Stimulated activated memory B cell treated with anti-CD40 and anti-IgM and Interleukin-4, amounts not matched to agents 10 μg/mL and 1 μg/mL and 100 μg/mL, for 72 hours (primary cell): ENCODE data around the gene CDS1.
"Not testable (repeated sequence)": the region's sequence is repeated elsewhere in the genome, so short reads cannot be mapped to it uniquely, and the experiment has no call there.

Source experiments
- ATAC-seq: fragments of 150-1000 bp; cut with Tn5 transposase; 2 replicates; pipeline ENCODE4 v1.10.0; 2021
- H3K27ac Mint-ChIP-seq: one replicate; pipeline ENCODE4 v1.8.0; 2022; ENCODE audit warnings: mild to moderate bottlenecking, mixed read lengths
- H3K27me3 Mint-ChIP-seq: one replicate; pipeline ENCODE4 v1.8.0; 2022; ENCODE audit warnings: mixed read lengths
- H3K36me3 Mint-ChIP-seq: one replicate; pipeline ENCODE4 v1.8.0; 2022; ENCODE audit warnings: mixed read lengths
- H3K4me1 Mint-ChIP-seq: one replicate; pipeline ENCODE4 v1.8.0; 2022; ENCODE audit warnings: mixed read lengths
- H3K4me3 Mint-ChIP-seq: one replicate; pipeline ENCODE4 v1.8.0; 2022; ENCODE audit warnings: mild to moderate bottlenecking, moderate library complexity, mixed read lengths
- H3K9me3 Mint-ChIP-seq: one replicate; pipeline ENCODE4 v1.8.0; 2022; ENCODE audit warnings: mixed read lengths

CDS1 gene

DNA sequence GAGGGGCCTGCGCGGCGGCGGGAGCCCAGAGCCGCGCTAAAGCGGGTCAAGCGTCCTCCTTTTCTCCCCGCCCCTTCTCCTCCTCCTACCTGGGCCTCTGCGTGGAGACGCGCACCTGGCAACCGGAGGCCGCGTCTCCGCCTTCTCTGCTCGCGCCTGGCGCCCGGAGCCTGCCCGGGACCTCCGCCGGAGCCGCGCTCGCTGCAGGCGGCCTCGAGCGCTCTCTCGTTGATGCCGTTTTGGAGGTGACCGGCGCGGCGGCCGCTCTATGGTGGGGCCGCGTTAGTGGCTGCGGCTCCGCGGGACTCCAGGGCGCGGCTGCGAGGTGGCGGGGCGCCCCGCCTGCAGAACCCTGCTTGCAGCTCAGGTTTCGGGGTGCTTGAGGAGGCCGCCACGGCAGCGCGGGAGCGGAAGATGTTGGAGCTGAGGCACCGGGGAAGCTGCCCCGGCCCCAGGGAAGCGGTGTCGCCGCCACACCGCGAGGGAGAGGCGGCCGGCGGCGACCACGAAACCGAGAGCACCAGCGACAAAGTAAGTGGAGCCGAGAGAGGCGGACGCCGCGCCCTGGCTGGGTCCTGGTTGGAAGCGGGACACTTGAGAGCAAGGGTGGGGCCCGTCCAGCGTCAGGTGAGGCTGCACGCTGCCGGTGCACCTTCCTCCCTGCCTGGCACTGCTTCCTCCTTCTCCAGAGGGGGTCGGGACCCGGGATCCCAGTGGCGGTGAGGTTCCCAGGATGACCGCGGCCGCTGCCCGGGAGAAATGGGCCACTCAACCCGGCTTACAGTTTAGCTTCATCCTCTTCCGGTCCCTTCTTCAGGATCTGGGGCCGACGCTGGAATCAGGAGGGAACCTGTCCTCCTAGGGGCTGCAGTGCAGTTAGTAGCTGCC is at the start of gene CDS1:
CDS1 (plus strand) TSS at position 140 of the 888 bp plus-strand sequence; CDS start at position 415, 275 bp downstream.
- Mint-ChIP-seq H3K4me3 (peak within 1 kb of the TSS; percentile 78), H3K4me1 (peaks cover 16% of the 10 kb centered on the region), H3K27me3 (peaks cover 72% of the 10 kb centered on the region)

DNA sequence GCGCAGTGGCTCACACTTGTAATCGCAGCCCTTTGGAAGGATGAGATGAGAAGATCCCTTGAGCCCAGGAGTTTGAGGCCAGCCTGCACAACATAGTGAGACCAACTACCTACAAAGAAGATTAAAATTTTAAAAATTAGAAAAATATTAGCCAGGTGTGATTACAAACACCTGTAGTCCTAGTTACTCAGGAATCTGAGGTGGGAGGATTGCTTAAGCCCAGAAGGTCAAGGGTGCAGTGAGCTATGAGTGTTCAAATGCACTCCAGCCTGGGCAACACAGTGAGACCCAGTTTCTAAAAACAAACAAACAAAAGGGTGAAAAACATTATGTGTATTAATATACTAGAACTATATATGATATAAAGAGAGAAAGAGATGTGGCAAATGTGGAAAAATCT is 47.0 kb upstream of the CDS1 start:
- no peak for ATAC-seq
- Mint-ChIP-seq H3K36me3 (no peaks in the 10 kb centered on the region), H3K4me3 (no peak overlapping the region), H3K27me3 (peaks cover 22% of the 10 kb centered on the region), H3K27ac (no peak overlapping the region), H3K9me3 (peaks cover 11% of the 10 kb centered on the region), H3K4me1 (no peaks in the 10 kb centered on the region)

More for the DNA sequence above, at the start of gene CDS1:
- H3K27ac Mint-ChIP-seq, result no peak within 1 kb of the TSS
- ATAC-seq, result peak; percentile 75
- H3K9me3 Mint-ChIP-seq, result peaks cover 8% of the 10 kb centered on the region
- no peaks in the 10 kb centered on the region for H3K36me3 Mint-ChIP-seq

DNA sequence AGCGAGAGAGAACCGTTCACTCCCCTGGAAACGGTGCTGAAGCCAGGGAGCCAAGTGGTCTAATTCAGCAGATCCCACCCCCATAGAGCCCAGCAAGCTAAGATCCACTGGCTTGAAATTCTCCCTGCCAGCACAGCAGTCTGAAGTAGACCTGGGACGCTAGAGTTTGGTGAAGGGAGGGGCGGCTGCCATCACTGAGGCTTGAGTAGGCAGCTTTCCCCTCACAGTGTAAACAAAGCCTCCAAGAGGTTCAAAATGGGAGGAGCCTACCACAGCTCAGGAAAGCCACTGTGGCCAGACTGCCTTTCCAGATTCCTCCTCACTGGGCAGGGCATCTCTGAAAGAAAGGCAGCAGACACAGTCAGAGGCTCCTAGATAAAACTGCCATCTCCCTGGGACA is 37.8 kb upstream of the CDS1 start:
- no peak for ATAC-seq
- Mint-ChIP-seq H3K4me1 (no peaks in the 10 kb centered on the region), H3K27ac (no peak overlapping the region), H3K27me3 (peaks cover 10% of the 10 kb centered on the region), H3K4me3 (no peak overlapping the region), H3K9me3 (no peaks in the 10 kb centered on the region), H3K36me3 (no peaks in the 10 kb centered on the region)

DNA sequence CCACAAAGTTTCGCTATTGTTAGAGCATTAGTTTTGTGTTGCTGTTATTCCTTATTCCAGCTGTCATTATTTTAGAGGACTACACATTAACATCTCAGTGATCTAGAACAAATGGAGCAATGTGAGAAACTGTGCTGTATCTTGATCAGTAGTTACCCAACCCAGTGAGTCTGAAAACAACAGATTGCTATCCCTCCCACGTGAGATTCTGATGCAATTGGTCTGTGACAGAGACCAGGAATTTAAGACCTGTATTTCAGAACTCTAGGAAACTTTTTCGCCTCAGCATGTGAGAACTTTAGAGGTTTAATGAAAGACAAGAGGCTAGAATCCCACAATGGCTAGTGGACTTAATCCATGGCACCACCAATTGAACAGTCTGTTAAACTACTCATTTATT is 35.7 kb upstream of the CDS1 start:
- Mint-ChIP-seq H3K4me1 (no peaks in the 10 kb centered on the region), H3K9me3 (no peaks in the 10 kb centered on the region), H3K4me3 (no peak overlapping the region), H3K27ac (no peak overlapping the region), H3K27me3 (peaks cover 10% of the 10 kb centered on the region), H3K36me3 (no peaks in the 10 kb centered on the region)
- no peak for ATAC-seq

DNA sequence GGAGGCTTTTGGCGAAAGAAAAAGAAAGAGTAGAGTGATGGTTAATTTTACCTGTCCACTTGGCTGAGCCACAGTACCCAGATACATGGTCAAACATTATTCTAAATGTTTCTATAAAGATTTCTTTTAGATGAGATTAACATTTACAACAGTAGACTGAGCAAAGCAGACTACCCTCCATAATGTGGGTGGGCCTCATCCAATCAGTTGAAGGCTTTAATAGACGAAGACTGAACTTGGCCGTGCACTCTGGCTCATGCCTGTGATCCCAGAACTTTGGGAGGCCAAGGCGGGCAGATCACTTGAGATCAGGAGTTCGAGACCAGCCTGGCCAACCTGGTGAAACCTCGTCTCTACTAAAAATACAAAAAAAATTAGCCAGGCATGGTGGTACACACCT is 33.7 kb upstream of the CDS1 start:
- H3K4me1 Mint-ChIP-seq, result not testable (repeated sequence)

DNA sequence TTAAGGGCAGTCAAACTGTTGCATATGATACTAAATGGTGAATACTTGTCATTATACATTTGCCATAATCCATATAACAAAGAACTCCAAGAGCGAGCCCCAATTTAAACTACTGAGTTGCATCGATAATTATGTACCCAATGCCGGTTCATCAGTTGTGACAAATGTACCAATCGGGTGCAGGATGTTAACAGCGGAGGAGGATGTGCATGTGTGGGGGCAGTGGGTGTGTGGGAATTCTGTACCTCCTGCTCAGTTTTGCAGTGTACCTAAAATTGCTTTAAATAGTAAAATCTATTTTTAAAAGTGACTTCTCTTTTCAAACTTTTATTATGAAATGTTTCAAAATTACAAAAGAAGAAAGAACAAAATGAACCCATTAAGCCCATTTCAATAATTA is 20.8 kb upstream of the CDS1 start:
- Mint-ChIP-seq H3K36me3 (no peaks in the 10 kb centered on the region), H3K9me3 (peaks cover 3% of the 10 kb centered on the region), H3K4me1 (no peaks in the 10 kb centered on the region), H3K4me3 (no peak overlapping the region), H3K27me3 (no peaks in the 10 kb centered on the region), H3K27ac (no peak overlapping the region)
- no peak for ATAC-seq

More for the DNA sequence above, 33.7 kb upstream of the CDS1 start:
- H3K36me3 Mint-ChIP-seq, H3K27me3 Mint-ChIP-seq, ATAC-seq, H3K9me3 Mint-ChIP-seq, H3K27ac Mint-ChIP-seq, H3K4me3 Mint-ChIP-seq: not testable (repeated sequence)

DNA sequence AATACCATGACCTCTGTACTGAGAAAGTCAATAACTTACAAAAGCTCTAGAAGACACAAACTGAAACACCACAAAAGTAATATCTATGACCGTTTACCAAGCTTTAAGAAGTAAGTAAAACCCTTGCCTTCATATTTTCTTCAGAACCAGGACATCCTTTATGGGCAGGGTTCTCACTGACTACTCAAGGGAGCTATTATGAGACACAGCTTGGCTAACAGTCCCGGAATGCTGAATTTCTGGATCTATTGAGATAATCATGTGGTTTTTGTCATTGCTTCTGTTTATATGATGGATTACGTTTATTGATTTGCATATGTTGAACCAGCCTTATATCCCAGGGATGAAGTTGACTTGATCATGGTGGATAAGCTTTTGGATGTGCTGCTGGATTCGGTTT is 19.9 kb upstream of the CDS1 start:
- no peak for ATAC-seq
- Mint-ChIP-seq H3K4me1 (no peaks in the 10 kb centered on the region), H3K36me3 (no peaks in the 10 kb centered on the region), H3K27me3 (no peaks in the 10 kb centered on the region), H3K4me3 (no peak overlapping the region), H3K9me3 (peaks cover 3% of the 10 kb centered on the region), H3K27ac (no peak overlapping the region)

DNA sequence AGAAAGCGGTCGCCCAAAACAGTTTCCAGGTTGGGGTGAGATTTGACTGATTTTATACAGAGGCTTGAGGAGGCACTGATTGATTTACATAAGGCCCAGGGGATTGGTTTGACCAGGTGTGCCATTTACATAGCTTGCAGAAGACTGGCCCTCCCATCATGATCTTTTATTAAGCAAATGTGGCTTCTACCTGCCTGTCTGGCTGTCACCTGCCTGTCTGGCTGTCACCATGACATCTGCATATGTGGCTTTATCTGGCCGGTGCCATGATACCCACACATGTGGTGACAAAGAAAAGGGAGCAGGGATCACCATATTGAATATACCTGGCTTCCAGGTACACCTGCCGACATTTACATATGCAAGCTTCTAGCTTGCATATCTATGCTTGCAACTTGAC is 17.0 kb upstream of the CDS1 start:
- no peak overlapping the region for H3K27ac Mint-ChIP-seq
- no peak for ATAC-seq
- no peak overlapping the region for H3K4me3 Mint-ChIP-seq
- H3K36me3 Mint-ChIP-seq, result no peaks in the 10 kb centered on the region
- peaks cover 7% of the 10 kb centered on the region for H3K27me3 Mint-ChIP-seq
- H3K4me1 Mint-ChIP-seq, result no peaks in the 10 kb centered on the region
- H3K9me3 Mint-ChIP-seq, result no peaks in the 10 kb centered on the region

DNA sequence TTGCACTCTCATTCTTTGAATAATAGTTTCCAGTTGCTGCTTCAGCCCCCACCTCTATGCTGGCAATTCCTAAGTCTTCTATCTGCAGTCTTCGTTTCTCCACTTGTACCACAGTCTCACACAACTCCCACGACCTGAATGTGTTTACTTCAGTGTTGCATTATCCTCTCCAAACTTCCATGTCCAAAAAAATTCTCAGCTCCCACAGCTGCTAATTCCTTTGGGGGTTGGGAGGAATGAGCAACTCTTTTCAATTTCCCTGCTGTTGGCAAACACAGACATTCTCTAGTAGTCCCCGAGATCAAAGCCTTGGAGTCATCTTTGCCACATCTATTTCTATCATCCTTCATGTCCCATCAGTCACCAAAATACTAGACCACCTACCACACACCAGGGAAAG is 14.4 kb upstream of the CDS1 start:
- H3K4me1 Mint-ChIP-seq, result no peaks in the 10 kb centered on the region
- H3K27ac Mint-ChIP-seq, result no peak overlapping the region
- no peak for ATAC-seq
- H3K4me3 Mint-ChIP-seq, result no peak overlapping the region
- no peaks in the 10 kb centered on the region for H3K36me3 Mint-ChIP-seq
- no peaks in the 10 kb centered on the region for H3K9me3 Mint-ChIP-seq
- H3K27me3 Mint-ChIP-seq, result peaks cover 7% of the 10 kb centered on the region

DNA sequence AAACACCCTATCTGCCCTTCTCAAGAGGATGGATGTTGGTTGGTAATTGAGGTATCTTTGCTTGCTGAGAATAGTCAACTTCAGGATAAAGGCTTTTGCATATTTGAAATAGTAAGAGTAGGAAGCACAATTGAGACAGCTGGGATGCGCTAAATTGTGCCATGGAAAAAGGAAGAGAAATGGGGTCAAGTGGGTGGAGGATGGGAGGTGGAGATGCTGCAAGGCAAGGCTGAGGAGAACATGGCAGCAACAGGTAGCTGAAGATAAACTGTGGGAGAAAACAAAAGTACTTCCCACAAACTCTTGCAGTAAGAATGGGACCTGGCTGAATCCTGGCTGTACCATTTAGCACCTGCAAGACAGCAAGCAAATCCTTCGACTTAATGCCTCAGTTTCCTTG is 13.9 kb upstream of the CDS1 start:
- Mint-ChIP-seq H3K36me3 (no peaks in the 10 kb centered on the region), H3K27ac (no peak overlapping the region), H3K4me1 (no peaks in the 10 kb centered on the region), H3K9me3 (no peaks in the 10 kb centered on the region), H3K4me3 (no peak overlapping the region), H3K27me3 (peaks cover 7% of the 10 kb centered on the region)
- no peak for ATAC-seq

DNA sequence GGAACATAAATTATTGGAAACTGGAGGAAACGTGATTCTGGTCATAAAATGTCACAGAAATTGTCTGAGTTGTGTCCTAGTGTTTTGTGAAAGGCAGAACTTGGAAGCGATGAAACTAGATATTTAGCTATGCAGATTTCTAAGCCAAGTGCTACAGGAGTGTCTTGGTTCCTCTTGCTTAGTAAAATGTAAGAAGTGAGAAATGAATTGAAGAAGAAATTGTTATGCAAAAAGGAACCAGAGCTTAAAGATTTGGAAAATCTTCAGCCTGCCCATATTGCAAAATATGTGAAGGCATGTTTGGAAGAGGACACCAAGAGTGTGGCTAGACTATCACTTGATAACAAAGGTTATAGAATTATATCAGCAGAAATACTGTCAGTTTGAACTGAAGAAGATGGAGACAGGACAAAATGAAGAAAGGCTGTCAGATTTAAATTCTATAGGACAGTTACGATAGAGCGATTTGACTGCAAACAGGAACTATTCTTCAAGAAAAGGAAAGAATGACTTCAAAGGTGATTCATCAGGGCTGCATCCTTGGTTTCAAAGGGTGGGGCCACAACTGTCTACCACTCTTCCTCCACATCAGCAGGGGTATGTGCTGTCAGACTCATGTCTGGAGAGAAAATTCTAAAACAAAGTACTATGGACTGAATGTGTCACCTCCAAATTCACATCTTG is 9.4 kb upstream of the CDS1 start:
- H3K36me3 Mint-ChIP-seq, result no peaks in the 10 kb centered on the region
- H3K27me3 Mint-ChIP-seq, result peaks cover 7% of the 10 kb centered on the region
- no peaks in the 10 kb centered on the region for H3K4me1 Mint-ChIP-seq
- H3K4me3 Mint-ChIP-seq, result no peak overlapping the region
- ATAC-seq, result peak; percentile 48
- no peak overlapping the region for H3K27ac Mint-ChIP-seq
- H3K9me3 Mint-ChIP-seq, result no peaks in the 10 kb centered on the region

DNA sequence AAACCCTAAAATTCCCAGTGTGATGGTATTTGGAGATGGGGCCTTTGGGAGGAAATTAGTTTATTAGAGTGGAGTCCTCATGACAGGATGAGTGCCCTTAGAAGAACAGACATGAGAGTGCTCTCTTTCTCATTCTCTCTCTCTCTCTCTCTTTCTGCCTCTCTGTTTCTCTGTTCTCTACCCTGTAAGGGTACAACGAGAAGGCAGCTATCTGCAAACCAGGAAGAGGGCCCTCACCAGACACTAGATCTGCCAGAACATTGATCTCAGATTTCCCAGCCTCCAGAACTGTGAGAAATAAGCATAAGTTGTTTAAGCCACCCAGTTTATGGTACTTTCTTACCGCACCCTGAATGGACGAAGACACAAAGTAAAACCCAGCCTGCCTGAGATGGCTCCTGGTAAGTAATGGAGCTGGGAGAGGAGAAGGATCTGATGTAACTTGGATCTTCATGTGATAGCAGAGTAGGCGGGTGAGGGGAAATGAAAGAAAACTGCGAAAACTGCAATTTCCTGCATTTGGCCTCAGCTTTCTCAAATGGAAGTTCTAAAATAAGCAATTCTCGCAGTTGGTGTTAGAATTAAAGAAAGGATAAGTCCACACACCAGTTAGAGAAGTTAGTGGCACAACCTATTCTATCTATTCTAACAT is 8.7 kb upstream of the CDS1 start:
- Mint-ChIP-seq H3K4me1 (no peaks in the 10 kb centered on the region), H3K36me3 (no peaks in the 10 kb centered on the region), H3K9me3 (no peaks in the 10 kb centered on the region), H3K4me3 (no peak overlapping the region), H3K27me3 (peaks cover 4% of the 10 kb centered on the region), H3K27ac (no peak overlapping the region)
- ATAC-seq, result no peak

DNA sequence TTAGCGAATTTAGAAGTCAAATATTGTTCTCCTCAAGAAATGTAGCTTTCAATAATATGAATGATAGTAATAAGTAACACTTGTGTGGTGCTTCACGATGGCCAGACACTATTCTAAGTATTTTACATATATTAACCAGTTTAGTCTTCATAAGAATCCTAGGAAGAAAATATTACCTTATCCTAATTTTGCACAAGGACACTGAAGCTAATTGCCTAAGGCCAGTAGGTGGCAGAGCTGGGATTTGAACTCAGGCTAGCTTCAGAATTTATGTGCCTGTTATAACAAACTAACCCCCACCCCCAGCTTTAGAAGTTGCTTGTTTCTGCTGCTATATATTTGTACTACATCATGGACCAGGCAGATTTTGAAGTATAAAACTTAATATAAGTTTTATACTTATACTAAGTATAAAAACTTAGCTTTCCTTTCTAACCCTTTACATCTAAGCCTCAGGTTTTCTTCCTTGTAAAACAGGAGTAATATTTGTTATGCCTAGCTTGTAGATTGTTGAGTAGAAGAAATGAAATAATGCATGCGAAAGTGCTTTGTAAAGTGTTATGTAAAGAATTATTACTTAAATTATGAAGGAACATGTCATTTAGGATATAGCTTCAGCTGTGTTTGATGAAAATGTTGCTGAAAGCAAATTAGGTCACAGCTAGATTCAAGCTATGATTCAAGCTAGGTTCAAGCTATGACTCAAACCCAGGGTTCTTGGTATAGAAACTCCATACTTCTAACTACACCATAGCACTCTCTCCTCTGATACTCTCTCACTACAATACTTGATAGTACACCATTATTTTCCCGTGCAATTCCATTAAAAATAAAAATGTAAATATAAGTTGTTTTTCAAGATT is 4.2 kb upstream of the CDS1 start:
- ATAC-seq, result no peak
- no peak overlapping the region for H3K4me3 Mint-ChIP-seq

DNA sequence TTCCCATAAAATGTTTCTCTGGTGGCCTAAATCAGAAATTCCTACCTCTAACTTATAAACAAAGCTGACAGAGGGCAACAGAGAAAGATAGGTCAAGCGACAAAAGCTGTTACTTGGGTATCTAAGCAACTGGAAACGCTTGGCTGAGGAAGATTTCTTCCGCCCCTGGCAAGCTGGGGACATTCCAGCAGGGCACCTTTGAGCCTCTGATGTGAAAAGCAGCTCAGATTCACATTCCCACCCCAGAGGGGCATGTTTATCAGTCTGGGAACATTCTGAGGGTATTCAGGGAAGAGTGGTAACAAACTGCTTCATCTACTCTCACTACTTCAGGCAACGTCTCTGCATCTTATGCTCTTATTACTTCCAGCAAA is 3.5 kb upstream of the CDS1 start:
- ATAC-seq, result no peak
- Mint-ChIP-seq H3K27me3 (peaks cover 42% of the 10 kb centered on the region), H3K27ac (no peak overlapping the region), H3K4me3 (no peak overlapping the region), H3K4me1 (peaks cover 16% of the 10 kb centered on the region), H3K9me3 (no peaks in the 10 kb centered on the region), H3K36me3 (no peaks in the 10 kb centered on the region)

More for the DNA sequence above, 4.2 kb upstream of the CDS1 start:
- Mint-ChIP-seq H3K9me3 (no peaks in the 10 kb centered on the region), H3K27ac (no peak overlapping the region), H3K4me1 (peaks cover 10% of the 10 kb centered on the region), H3K27me3 (peaks cover 35% of the 10 kb centered on the region), H3K36me3 (no peaks in the 10 kb centered on the region)
